Lung microvascular endothelial cell (primary cell): Measurements from ENCODE around the gene TNFRSF1A. TPM values are rescaled to one million over a fixed set of nuclear protein-coding genes. Genes with fewer than 3 reads are reported as not detected.
"Not testable (repeated sequence)": the region's sequence is repeated elsewhere in the genome, so short reads cannot be mapped to it uniquely, and the experiment has no call there.

Experiments
- DNase-seq, 2 donors: peaks; one replicate each; pipeline versions ENCODE4 v3.0.0 to v3.0.0-alpha.2; 2010; ENCODE audit warnings: low read depth in 2 of 2
- total RNA-seq: library from RNA; depleted of rRNA; stranded (reverse); fragments of >200 nt; gene quantifications from 2 replicates; pipeline ENCODE4 v1.2.1, GENCODE V29; 2014

TNFRSF1A gene
- total RNA-seq, 1 donor from 2014 or later = 55.6 TPM

DNA sequence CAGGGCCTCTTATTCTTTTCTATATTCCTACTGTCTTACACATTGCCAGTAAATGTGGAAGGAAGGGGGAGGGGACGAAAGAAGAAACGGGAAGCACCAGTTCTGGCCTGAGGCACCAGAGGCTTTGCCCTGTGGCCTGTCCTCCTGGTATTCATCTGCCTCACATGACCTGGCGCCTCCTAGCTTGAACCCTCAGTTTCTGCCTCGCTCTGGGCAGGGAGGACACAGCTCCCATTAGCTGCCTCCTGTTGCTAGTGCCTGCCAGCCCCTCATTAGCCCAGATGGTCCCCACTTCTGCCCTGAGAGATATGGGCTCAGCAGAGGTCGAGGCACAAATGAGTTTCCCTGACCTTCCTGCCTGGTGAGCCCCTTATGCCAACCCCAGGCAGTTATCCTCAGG lies 34.3 kb downstream of the TNFRSF1A start:
- no peak for DNase-seq

DNA sequence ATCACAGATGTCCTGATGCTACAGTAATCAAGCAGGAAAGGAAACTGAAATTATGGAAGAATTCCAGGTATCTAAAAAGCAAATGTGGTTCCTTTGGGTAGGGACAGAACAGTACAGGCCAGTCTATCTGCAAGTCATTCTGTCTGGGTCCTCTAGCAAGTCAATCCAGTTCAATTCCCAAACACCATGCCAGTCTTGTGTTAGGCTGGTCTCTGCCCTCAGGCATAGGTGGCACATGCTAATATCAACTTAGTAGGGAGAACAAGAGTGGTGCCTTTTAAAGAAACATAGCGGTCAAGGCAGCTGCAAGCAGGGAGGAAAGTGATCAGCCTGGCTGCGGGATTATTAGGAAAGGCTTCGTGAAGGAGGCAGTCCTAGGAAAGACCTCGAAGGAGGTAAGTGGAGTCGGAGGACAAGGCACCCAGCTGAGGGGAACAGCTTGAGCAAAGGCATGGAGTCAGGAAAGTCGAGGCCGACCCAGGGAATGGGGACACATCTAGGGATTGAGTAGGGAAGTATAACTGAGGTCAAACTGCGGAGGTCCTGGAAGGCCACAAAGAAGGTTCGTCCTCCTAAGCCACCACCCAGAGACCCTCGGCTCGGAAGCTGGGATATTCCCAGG lies 35.2 kb downstream of the TNFRSF1A start:
- DNase-seq = no peak

DNA sequence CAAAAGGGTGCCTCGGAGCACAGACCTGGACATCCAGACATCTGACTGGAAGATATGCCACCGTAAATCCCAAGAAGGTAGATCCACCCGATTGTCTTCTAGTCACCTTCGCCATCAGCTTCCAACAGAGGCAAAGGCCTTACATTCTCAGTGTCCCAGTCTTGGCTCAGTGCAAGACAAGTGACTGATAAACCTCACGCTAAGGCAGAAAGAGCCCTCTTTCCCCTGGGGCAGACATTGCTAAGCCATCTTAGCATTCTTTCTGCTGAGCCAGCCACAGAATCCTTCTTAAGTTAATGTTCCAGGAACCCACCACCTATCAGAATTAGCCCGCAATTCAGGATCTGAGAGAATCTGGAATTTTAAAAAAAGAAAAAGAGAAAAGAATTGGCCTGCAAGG lies 35.7 kb downstream of the TNFRSF1A start:
- DNase-seq = no peak

DNA sequence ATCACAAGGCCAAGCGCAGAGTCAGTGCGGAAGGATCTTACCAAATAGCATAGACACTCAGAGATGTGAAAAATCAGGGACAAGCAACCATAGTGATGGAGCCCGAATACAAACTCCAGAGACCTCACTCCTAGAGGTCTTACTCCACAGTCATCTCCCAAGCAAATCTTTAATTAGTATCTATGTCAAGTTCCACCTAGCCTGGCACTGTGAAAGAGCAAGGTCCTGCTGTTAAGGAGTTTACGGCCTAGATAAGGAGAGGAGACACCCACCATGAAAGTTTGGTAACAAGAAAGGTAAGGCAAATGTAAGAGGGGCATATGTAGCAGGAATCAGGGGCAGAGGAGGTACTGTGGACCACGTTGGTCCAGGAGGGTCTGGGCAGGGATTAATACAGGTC lies 38.8 kb downstream of the TNFRSF1A start:
- DNase-seq = no peak

DNA sequence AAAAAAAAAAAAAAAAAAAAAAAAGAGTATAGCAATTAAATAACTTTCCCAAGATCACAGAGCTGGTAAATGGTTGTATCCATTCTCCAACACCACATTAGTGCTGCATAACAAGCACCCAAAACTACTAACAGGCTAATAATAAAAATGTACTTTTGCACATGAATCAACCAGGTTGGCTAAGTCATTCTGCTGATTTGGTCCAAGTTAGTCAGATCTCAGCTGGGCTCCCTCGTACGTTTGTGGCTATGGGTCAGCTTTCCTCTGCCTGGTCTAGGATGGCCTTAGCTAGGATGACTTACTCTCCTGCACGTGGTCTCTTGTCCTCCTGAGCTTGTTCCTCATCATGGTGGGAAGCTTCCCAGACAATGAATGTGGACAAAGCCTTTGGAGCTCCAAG lies 39.3 kb downstream of the TNFRSF1A start:
- no peak for DNase-seq

DNA sequence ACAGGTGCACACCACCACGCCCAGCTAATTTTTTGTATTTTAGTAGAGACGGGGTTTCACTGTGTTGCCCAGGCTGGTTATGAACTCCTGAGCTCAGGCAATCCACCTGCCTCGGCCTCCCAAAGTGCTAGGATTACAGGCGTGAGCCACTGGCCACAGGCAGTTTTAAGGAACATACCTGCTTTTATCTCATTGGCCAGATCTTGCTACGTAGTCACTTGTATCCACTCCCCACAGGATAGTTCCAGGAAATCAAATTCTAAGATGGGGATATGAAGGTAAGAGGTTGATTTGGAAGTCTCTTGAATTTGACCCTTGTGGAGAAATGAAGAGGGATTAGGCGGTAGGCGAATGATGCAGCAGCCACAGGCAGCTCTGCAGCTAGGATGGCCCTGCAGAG lies 40.2 kb downstream of the TNFRSF1A start:
- DNase-seq = no peak

DNA sequence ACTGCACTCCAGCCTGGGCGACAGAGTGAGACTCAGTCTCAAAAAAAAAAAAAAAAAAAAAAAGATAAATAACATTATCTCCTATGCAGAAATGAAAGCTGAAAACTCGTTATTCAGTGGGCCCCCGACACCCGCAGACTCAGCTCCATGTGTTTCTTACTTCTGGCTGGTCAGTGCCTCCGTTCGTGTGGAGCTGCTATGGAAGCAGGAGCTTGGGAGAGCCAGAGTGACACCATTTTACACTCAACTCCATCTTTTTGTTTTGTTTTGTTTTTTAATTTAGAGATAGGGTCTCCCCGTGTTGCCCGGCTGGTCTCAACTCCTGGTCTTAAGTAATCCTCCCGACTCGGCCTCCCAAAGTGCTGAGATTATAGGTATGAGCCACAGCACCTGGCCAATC lies 44.7 kb downstream of the TNFRSF1A start:
- no peak for DNase-seq

DNA sequence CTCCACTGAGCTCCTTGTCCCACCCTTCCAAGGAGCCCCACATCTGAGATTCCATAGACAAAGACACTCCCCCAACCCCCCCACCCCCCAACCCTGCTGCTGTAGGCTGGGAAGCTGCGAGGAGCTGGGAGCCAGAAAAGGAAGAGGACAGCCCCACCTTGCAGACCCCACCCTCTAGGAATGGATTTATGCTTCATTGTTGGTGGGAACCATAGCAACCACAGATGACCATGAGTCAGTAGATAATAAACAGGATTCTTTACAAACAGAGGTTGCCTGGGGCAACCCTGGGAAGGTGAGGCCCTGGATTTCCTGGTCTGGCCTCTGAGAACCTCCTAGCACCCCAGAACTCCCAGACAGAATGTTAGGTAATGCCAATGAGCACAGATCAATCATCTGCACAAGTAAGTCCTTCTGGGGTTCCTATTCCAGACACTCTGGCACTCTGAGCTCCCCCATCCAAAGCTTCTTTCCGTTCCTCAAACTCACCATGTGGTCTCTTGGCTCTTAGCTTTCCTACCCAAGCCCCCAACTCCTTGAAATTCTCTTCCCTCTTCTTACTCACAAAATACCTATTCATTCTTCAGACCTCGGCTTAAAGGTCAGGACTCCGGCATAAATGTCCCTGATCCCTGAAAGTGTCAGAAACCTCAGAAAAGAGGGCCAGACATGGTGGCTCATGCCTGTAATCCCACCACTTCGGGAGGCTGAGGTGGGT lies 46.6 kb downstream of the TNFRSF1A start:
- peak; percentile 91 to 99 for DNase-seq

DNA sequence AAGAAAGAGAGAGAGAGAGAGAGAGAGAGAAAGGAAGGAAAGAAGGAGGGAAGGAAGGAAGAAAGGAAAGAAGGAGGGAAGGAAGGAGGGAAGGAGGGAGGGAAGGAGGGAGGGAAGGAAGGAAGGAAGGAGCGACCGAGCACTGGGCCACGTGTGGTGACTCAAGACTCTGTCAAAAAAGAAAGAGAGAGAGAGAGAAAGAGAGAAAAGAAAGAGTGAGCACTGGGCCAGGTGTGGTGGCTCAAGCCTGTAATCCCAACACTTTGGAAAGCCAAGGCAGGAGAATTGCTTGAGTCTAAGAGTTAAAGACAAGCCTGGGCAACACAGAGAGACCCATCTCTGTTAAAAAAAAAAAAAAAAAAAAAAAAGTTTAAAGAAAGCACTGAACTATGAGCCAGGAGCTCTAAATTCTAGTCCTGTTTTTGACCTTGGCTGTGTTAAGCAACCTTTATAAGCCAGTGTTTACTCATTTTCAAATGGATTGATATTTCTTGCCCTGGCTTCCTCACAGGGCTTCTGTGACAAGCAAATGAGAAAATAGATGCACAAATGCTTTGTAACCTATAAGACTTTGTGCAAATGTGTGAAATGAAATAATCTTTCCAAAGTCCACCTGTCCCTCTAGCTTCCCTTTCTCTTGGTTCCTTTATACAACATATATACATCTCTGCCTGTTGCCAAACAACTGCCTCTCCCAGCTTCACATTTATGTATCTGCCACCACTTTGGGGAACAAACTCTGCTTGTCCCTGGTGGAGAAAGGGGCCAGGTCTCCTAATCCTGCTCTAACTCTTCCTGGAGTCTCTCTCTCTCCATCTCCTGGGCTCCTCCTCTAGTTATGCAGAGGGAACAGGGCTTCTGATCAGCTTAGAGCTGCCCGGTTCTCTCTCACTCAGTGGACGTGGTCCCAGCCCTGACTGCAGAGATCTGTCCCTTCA lies 47.5 kb downstream of the TNFRSF1A start:
- DNase-seq = no peak

DNA sequence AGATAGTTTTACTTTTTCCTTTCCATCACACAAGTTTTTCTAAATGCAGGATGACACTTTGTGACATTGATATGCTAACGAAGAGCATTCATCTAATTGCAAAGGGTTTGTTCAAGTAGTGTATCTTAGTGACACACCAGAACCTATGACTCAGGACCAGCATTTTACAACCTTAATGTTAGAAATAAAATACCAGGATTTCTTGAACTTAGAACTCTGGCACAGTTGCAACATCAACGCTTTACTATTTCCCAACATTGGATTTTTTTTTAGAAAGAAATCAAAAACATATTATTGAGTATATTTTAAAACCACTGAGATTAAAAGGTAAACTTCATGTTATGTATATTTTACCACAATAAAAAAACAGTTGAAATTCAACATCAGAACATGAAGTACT lies 49.3 kb downstream of the TNFRSF1A start:
- no peak for DNase-seq

DNA sequence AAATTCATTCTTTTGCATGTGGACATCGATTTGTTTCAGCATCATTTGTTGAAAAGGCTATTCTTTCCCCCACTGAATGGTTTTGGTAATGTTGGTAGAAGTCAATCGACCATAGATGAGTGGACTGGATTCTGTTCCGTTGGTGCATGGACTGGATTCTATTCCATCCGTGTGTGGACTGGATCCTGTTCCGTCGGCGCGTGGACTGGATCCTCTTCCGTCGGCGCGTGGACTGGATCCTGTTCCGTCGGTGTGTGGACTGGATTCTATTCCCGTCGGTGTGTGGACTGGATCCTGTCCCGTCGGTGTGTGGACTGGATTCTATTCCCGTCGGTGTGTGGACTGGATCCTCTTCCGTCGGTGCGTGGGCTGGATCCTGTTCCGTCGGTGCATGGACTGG lies 52.0 kb downstream of the TNFRSF1A start:
- not testable (repeated sequence) for DNase-seq

DNA sequence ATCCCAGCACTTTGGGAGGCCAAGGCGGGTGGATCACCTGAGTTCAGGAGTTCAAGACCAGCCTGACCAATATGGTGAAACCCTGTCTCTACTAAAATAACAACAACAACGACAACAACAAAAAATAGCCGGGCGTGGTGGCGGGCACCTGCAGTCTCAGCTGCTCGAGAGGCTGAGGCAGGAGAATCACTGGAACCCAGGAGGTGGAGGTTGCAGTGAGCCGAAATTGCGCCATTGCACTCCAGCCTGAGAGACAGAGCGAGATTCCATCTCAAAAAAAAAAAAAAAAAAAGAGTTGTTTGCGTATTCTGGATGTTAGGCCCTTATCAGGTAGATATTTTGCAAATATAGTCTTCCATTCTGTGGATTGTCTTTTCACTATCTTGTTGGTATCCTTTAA lies 52.8 kb downstream of the TNFRSF1A start:
- not testable (repeated sequence) for DNase-seq

DNA sequence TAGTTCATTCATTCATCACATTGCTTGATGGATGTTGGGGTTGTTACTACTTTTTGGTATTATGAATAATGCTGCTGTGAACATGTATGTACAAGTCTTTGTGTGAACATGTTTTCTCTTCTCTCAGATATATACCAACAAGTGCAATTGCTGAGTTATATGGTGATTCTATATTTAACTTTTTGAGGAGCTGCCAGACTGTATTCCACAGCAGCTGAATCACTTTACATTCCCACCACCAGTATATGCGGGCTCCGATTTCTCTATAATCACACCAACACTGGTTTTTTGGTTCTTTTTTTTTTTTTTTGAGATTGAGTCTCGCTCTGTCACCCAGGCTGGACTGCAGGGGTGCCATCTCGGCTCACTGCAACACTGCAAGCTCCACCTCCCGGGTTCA lies 53.6 kb downstream of the TNFRSF1A start:
- DNase-seq = no peak

DNA sequence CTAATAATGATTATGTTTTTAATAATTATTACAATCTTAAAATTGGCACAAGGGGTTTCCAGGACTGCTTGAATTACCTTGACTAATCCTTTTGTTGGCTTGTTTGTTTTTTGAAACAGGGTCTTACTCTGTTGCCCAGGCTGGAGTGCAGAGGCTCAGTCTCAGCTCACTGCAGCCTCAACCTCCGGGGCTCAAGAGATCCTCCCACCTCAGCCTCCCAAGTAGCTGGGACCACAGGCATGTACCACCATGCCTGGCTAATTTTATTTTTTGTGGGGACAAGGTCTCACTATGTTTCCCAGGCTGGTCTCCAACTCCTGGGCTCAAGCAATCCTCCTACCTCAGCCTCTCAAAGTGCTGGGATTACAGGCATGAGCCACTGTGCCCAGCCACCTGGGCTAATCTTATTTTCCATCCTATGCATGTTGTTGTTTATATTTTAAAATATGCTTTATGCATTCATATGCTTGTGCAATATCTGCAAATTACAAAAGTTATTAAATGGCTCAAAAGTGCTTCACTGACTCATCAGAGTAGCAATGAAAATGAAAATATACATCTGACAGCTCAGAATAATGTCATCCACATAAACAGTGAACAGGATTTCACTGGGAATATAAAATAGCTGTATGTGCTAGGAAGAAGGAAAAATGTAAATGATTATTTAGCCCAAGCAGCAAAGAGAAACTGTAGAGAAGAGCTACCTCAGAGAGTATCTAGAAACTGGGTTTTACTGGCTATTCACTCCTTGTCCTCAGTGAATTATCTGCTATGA lies 56.2 kb downstream of the TNFRSF1A start:
- DNase-seq = peak in 1 of 2 donors; percentile 34

DNA sequence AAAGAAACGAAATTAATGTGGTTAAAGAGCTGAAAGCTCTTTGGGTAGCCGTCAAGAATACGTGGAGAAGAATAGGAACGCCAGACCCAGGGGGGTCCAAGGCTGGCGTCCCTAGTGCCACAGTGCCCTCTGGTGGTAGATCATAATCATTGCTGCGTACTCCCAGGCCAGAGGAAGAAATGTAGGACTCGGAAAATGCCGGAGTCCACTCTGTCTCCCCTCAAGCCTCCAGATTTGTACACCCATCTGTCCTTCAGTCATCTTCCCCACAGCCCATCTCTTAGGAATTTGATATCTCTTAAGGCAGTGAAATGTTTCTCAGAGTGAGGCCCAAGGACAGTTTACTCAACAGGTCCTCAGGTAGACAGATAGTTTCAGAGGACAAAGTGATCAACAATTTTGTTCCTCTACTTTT lies 56.8 kb downstream of the TNFRSF1A start:
- DNase-seq = peak; percentile 82

DNA sequence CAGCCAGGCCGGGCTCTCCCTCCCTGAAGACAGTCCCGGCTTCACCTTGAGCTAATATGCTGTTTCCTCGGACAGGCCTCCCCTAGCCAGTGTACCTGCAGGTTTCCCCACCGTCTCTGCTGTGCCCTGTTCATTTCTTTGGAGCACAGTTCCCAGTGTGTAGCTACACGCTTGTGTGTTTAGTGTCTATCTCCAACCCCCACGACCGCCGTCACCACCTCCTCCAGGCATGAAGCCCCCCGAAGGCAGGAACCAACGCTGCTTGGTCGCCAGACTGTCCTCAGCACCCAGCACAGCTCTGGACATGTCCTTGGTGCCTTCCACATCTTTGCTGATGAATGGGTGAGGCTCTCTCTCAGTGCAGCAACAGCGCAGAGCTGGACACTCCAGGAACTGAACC lies 57.6 kb downstream of the TNFRSF1A start:
- DNase-seq = no peak

DNA sequence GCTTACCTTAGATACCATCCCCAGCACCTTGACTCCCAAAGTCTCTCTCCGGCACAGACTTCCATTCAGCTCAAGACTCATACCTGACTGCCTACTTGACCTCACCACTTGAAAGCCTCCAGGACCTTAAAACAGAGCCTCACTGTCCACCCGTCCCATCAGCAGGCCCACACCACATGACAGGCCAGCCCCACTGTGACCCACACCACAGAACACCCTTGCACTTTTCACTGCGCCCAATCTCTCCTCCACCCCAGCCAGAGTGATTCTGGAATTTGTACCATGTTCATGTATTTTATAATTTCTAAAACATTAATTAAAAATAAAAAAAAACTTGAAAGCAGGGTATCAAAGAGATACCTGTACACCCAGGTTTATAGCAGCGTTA lies 59.4 kb downstream of the TNFRSF1A start:
- DNase-seq = no peak

DNA sequence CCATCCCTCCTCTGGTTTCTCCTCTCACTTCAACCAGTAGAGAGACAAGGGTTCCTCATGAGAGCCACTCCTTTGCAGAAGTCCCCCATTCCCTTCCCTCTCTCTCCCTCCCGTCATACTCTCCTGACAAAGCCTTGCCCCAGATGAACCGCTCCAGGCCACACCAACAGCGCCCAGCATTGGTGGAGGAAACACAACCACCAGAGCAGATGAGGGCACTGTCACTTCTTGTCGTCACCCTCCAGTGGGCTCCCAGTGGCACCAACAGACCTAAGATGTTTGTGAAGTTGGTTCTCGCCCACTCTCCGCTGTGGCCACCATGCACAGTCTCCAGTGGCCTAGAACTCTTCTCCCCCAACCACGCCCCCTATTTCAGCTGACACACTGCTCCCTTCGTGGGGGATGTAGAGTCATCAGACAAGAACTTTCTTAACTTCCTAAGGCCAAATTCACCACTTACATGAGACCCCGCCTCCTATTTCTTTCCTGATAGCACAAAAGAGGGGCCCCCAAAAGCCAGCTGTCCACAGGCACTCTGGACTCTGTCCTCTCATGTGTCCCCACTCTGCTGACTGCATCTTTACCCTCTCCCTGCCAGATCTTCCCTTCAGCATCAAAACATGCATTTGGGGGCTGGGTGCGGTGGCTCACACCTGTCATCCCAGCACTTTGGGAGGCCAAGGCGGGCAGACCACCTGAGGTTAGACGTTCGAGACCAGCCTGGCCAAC lies 60.6 kb downstream of the TNFRSF1A start:
- no peak for DNase-seq

DNA sequence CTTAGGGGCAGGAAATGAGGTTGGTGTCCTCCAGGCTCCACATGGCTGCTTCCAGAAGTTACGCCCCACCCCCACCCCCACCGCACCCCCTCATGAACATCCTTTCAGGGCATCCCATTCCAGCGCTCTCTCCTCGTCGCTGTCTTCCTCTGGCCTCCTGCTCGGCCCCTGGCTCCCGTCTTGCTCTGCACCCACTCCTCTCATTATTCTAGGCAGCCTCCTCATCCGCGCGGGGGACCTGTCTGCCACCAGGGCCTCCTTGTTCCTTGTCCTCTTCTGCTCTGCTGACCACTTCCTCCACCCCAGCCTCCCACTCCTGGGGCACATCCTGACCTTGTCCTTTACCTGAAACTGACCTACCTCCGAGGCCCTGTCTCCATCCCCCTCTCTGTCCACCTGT lies 61.2 kb downstream of the TNFRSF1A start:
- no peak for DNase-seq

DNA sequence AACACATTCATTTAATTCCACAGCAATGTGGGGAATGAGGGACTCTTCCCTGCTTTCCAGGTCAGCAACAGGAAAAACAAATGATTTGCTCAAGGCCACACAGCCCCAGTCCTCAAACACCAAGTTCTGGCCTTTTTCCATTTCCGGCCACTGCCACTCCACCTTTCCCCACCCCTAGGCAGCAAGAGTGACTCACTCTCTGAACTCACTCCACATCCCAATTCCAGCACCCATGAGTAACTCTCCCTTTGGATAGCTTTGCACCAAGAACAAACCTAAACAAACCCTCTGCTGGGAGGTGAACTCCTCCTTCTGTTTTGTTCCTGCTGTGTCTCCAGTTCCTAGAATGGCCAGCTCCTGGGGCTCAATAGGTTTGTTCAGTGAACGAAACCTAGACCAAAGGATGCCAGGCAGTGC lies 61.8 kb downstream of the TNFRSF1A start:
- DNase-seq = peak; percentile 76 to 86

DNA sequence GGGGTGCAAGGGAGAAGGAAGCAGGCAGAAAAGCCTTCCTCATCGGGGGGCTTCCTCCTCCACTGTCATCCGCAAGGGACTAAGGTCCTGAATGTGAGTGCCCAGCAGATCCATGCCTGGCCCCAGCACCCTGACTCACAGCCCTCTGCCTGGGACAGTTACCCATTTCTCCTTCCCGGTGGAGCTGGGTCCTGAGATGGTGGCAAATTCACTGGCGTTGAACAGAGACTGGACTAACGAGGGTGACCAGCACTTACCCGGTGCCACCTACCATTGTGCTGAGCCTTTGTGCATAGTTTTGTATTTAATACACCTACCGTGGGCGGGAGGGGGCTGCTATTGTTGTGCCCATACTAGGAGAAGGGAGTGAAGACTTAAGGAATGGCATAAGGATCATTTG lies 62.2 kb downstream of the TNFRSF1A start:
- no peak for DNase-seq
